Fibroblast of skin of abdomen (primary cell): ENCODE data around the gene CEP63. TPM values are rescaled to one million over a fixed set of nuclear protein-coding genes. Genes with fewer than 3 reads are reported as not detected.

Experiments
- DNase-seq: peaks from one replicate; pipeline ENCODE4 v3.0.0-alpha.2; 2013
- polyA plus RNA-seq, 2 experiments: library from polyadenylated mRNA; unstranded; fragments of 120-200 nt; gene quantifications; one replicate each; pipeline ENCODE4 v1.2.1, GENCODE V29; 2013; ENCODE audit not compliant: insufficient read length in 2 of 2

Gene CEP63
- 25.1 TPM for polyA plus RNA-seq (2013, experiment 1 of 2; ENCODE audit: insufficient read length)
- 24.1 TPM for polyA plus RNA-seq (2013, experiment 2 of 2; ENCODE audit: insufficient read length)

DNA sequence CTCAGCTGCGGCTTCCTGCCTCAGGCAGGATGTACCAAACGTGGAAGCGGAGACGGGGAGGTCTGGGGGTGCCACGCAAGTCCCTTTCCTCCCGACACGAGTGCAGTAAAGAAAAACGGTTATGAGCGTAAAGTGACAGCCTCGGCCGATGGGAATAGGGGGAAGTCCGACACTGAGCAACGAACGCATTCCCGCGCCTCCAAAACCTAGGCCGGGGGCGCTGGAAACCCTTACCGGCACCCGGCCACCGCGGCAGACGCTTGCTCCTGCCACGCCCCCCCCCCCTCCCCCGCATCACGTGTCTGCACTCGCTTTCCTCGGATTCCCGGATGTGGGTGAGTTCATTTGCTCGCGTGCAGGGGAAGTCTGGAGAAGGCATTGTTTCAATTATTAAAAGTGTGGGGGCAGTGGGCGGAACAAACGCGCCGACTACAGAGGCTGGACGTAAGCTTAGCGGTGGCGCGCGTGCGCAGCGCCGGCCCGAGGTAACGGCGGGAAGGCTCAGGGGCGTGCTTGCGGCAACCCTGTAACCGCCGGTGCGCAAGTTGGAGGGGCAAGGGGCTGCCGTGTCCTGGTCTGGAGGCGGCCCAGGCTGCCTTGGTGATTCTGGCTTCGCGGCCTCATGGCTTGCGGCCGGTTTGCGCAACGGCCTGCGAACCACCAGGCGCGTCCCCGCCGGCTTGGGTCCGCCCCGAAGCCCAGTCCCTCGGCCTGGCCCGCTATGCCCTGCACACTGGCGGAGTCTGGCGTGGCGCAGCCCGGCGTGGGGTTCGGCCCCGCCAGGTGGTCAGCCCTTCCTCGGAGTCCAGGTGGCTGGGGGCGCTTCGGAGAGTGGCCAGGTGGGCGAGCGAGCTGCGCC lies at the start of gene CEP63, which contains the start of gene ANAPC13:
Gene CEP63, plus strand, starts transcription at position 340 of the 859 bp plus-strand sequence. CDS start 9,264 bp downstream, outside the sequence.
Gene ANAPC13, minus strand, starts transcription at position 268 of the 859 bp plus-strand sequence. CDS start 3,081 bp downstream, outside the sequence.
- peak; percentile 100 for DNase-seq

DNA sequence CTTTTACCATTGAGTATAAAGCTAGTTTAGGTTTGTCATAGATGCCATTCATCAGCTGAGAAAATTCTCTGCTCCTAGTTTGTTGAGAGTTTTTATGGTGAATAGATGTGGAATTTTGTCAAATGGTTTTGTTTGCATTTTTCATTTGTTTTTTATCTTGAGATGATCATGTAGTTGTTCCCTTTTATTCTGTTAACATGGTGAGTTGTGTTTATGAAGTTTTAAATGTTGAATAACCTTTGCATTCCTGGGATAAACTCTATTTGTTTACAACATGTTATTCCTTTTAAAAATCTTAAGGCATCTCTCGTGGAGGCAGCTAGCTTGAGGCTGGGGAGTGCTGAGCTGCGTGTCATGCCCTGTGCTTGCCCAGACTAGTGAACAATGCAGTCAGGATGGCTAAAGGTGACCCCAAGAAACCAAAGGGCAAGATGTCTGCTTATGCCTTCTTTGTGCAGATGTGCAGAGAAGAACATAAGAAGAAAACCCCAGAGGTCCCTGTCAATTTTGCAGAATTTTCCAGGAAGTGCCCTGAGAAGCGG lies 48.6 kb upstream of the CEP63 start:
- no peak for DNase-seq

GRCh38 chr3:134441321-134441720 lies 44.5 kb upstream of the CEP63 start:
- no peak for DNase-seq

DNA sequence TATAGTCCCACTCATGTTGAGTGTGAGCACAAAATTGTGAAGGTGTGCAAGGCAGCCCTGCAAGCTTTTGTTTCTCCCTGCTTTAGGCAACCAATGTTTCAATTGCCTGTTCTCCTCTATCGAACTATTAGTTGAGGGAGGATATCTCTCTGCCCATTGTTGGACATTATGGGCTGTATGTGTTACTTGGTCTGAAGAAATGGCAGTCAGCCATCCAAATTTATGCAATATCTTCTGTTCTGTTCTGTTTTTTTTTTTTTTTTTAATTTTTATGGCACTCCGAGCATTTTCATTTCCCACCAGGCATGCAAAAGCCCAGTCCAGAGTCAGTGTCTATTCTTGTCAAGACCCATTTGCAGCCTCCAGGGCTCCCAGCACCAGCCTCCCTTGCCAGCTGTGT lies 44.0 kb upstream of the CEP63 start:
- DNase-seq: no peak

DNA sequence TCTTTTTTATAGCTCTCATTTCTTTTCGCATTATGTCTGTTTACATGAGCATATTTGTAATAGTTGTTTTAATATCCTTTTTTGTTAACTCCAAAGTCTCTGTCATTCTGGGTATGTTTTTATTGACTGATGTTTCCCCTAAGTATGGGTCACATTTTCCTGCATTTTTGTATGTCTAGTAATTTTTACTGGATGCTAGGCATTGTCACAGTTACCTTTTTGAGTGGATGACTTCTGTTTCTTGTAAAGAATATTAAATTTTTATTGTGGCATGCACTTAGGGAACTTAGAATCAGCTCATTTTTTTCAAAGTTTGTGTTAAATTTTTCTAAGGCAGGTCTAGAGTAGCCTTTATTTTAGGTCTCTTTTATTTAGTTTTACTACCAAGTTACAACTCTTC lies 40.8 kb upstream of the CEP63 start:
- no peak for DNase-seq

DNA sequence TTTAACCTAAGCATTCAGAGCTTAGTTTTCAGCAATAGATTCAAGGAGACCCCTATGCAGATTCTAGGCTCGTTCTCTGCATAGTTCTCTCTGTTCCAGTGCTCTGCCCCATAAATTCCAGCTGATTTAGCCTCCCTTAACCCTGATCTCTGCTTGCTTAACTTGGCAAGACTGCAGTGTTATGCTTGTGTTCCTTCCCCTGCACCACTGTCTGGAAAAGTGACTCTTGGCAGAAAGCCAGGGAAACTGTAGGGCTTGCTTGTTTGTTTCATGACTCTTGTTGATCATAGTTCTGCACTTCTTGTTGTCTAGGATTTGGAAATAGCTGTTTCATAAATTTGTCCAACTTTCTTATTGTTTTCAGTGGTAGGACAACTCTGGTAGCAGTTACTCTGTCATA lies 40.2 kb upstream of the CEP63 start:
- no peak for DNase-seq

DNA sequence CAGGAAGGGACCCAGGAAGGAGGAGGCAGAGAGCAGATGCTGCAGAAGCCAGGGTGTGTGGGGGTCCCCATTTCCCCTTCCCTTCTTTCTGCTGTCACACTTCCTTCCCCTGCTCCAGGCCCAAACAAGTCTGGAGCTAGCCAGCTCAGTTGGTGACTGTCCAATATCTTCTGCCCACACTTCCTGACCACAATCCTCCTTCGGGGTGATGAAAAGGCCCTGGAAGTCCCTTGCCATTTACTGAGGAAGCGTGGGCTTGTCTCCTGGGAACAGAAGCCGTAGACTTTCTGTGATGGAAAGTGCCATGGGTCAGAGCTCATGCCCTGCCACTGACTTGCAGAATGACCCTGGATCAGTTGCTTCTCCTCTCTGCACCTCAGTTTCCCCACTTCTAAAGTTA lies 39.1 kb upstream of the CEP63 start:
- DNase-seq: no peak

DNA sequence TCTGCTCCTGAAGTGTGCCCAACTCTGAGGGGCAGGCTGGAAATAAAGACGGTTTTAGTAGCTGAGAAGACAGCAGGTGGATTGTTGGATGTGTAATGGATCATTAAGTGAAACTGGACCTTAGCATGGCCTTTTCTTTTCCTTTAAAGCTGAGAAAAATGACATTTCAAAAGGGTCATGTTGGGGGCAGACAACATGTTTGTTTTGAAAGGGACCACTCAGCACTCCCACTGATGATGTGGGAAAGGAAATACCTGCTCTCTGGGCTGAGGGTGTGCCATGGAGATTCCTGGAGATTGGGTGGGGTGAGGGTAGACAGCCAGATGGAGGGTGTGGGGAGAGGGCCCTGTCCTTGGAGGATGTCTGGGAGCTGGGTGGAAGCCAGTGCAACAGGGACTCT lies 38.5 kb upstream of the CEP63 start:
- DNase-seq: no peak

DNA sequence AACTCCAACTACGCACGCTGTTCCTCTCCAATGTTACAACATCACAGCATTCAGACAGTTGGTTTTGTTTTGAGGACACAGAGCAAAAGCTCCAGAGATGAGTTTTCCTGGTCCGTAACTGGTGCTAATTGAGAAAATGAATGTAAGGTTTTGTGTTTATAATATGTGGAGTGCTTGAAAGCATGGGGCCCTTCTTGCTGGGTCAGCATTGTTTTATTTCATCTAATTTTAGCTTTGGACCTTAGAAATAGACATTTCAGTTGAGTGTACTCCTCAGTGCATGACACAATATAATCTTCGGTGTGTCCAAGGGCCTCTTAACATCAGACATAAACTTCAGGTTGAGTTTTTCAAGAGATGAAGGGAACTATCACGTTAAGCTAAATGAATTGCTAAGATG lies 37.2 kb upstream of the CEP63 start:
- DNase-seq: no peak

DNA sequence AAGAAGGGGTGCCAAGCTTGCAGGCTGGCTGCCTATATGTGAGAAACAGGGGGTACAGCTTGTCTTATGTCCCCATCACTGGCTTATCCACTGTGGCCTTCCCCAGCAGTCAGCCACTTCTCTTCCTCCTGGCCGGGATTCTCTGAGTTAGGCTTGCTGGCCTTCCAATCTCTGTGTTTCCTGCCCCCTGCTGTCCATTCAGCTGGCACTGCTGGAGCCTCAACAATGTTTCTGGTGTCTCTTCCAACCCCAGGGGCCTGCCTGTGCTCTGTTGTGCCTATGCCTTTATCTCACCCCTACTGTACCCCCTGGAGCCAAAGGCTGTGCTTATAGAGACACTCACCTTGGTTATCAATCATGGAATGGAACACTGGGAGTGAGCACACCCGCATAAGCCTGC lies 36.6 kb upstream of the CEP63 start:
- DNase-seq: no peak

DNA sequence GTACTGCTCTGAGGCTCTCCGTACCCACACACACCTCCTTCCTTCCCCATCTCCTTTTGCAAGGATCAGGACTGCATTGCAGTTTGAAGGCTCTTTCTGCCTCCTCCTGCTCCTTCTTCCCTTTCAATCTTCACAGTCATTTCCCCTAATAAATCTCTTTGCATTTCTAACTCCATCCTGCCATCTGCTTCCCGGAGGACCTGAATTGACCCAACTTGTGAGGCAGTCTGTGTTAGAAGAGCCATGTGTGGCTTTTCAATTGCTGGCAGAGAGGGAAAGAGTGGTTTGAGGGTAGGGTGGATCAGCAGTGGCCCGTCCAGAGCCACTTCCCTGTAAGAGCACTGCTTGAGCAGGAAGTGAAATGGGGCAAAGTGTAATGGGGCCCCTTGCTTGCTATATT lies 35.9 kb upstream of the CEP63 start:
- DNase-seq: no peak

DNA sequence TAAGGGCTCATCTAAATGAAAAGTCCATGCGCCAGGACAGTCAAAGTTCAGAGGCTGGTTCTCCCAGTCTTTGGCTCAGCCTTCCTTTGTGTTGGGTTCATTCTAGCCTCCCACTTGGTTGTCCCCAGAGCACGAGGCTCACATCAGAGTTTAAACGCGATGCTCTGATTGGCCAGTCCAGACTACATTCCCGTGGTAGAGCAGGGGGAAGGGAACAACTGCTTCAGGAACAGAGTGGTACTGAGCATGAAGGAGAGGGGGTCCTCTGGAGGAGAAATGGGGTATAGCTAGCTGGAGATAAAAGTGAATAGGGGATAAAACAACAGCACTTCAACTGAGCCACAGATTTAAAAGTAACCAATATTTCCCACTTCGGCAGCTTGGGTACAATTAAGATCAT lies 32.2 kb upstream of the CEP63 start:
- DNase-seq: no peak

DNA sequence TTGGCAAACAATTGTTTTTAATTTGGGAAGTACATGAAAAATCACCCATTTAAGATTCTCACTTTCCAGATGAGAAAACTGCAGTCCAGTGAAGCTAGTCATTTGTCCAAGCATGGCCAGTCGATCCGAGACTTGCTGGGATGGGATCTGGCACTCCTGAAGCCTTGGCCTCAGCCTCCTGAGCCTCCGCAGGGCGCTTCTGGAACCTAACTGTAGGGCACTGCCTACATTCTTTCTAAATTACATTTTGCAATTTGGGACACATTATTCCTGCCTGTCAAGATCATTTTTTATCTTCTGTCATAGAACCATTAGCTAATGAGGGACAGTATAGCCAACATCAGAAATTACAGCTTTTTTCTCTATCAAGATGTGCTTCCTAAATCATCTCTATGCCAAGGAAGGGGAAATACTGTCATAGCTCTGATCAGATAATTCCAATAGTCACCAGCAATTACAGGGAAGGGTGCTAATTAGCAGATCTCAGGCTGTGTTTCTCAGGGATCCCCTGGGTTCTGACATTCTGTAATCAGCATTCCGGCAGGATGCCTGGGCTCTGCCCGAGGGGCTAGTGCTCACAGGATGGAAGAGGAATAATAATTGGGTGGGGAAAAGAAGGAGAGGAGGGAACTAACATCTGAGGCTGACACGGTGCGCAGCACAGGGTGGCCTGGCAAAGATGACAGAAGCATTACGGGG lies 28.3 kb upstream of the CEP63 start:
- DNase-seq: no peak

DNA sequence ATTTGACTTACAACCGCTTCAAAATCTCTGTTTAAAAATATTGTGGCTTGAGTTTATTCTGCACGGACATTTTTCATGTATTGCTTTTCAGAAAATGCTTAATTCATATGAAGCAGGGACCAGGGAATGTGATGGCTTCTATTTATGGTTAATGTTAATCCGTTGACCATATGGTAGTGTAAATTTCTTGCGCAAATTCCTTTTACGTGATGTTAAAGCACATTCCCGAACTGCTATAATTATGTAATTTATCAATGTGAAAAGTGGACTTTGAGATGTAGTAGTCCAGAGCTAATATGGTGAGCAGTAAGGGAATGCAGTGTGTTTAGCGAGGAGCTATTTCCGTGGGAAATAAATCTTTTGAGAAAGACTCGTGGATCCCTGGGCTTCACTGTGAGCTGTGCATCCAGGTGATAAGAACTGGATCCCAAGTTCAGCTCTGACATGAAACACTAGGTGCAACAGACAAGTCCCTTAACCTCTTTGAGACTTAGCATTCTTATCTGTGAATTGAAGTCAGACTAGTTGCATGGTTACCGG lies 27.4 kb upstream of the CEP63 start:
- DNase-seq: peak; percentile 78

GRCh38 chr3:134459562-134459961 lies 26.3 kb upstream of the CEP63 start:
- no peak for DNase-seq

DNA sequence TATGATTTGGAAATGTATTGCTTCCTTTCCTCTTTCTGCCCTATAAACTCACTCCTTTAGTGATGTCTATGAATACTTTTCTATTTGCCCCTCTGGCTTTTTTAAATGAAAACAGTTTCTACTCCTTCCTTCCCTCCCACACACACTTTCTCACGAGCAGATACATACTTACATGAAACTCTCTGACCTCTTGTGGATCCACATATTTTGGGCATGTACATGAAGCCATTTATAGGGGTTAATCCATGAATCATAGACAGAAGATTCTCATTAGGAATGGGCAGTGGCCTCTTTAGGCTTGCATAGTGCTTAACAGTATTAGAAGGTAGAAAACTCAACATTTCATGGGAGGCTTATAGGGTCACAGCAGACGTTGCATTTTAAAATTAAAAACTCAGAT lies 24.9 kb upstream of the CEP63 start:
- DNase-seq: peak; percentile 96

GRCh38 chr3:134462331-134462941 lies 23.4 kb upstream of the CEP63 start:
- peak; percentile 88 for DNase-seq

GRCh38 chr3:134463676-134464063 lies 22.2 kb upstream of the CEP63 start:
- DNase-seq: no peak

GRCh38 chr3:134464064-134464688 lies 21.7 kb upstream of the CEP63 start:
- DNase-seq: peak; percentile 100

GRCh38 chr3:134464689-134465365 lies 21.0 kb upstream of the CEP63 start:
- no peak for DNase-seq

- no peak for DNase-seq
Measured at GRCh38 chr3:134466331-134466730, 19.5 kb upstream of the CEP63 start.

- DNase-seq: no peak
Measured at GRCh38 chr3:134468519-134468918, 17.3 kb upstream of the CEP63 start.
